Bone marrow (tissue), 2 donors: ENCODE results near the gene SRP9.

Experiments
- DNase-seq, 2 donors: peaks; one replicate each; lab custom pipeline; 2025; lab: John Stamatoyannopoulos, UW

The SRP9 gene, protein sequence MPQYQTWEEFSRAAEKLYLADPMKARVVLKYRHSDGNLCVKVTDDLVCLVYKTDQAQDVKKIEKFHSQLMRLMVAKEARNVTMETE

GRCh38 chr1:225777583-225778336 is at the start of gene SRP9:
Gene SRP9 (plus strand): TSS chr1:225777826. CDS start chr1:225777941, 115 bp downstream.
- peak; percentile 89 to 99 for DNase-seq

- no peak for DNase-seq
These were observed 46.1 kb upstream of the SRP9 start for GRCh38 chr1:225731491-225731890.

- no peak for DNase-seq
These were observed 44.4 kb upstream of the SRP9 start for GRCh38 chr1:225733254-225733653.

GRCh38 chr1:225735252-225736149 is 42.1 kb upstream of the SRP9 start:
- no peak for DNase-seq

- DNase-seq: no peak
These were observed 41.1 kb upstream of the SRP9 start for GRCh38 chr1:225736437-225737098.

DNA sequence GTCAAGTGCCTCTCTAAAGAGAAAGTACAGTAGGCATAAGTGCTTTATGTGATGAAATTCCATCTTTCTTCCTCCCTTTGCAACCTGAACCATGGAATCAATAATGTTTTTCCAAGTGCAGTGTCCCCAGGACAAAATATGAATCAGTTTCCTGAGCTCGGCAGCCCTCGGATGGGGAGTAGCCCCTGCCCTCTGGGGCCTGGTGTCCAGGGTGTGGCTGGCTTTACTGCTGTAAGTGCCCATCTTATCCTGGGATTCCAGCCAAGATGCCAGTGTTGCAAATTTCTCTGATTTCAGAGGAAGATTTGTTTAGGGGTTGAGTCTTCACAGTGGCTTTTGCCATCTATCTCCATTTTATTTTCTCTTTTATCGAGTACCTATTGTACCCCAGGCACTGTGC is 40.5 kb upstream of the SRP9 start:
- DNase-seq: no peak

DNA sequence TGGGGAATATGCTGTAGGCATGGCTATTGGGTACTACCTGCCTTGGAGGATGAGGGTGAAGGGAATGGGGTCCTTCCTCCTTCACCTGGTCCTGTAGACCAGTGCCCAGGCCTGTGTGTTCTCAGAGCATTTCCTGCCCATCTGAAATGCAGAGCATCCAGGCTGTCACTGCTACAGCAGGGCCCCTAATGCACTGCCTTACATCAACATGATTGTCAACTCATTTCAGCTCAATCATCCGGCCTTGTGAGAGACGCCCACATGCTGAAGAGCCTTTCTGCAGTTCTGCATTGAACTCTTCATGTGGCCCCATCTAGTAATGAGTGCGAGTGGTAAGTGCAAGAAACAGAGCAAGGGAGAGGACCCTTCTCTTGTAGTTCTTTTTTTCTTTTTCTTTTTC is 39.8 kb upstream of the SRP9 start:
- no peak for DNase-seq

DNA sequence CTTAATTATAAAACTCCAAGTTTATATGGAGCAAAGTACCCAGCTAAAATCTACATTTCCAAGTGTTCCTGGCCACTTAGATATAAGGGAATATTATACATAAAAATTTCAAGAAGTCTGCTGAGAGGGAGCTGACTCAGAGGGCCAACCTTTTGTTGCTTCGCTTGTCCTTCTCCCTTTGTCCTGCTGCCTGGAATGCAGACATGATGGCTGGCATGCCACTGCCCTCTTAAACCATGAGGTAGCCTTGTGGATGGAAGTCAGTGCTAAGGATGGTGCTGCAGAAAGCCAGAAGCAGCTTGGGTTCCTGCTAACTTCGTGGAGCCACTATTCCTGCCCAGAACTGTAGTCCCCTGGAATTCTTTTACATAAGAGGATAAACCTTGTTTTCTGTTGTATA is 38.9 kb upstream of the SRP9 start:
- DNase-seq: no peak

- no peak for DNase-seq
These were observed 38.0 kb upstream of the SRP9 start for GRCh38 chr1:225739542-225740107.

DNA sequence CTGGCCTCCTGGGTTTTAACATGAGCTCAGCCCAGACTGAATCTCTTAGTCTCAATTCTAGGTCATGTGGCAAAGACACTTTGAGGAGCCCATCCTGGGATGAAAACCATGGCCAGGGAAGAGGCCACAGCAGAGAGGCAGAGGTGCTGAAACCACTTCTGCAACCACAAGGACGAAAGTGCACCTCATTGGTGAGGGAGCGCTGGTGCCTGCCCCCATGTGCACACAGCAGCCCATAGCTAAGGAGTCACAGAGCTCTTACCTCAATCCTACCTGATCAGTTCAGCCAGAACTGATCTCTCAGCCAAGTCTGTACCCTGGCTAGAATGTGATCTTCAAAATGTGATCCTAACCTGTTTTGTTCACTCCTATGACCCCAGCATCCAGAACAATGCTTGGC is 32.9 kb upstream of the SRP9 start:
- DNase-seq: no peak

DNA sequence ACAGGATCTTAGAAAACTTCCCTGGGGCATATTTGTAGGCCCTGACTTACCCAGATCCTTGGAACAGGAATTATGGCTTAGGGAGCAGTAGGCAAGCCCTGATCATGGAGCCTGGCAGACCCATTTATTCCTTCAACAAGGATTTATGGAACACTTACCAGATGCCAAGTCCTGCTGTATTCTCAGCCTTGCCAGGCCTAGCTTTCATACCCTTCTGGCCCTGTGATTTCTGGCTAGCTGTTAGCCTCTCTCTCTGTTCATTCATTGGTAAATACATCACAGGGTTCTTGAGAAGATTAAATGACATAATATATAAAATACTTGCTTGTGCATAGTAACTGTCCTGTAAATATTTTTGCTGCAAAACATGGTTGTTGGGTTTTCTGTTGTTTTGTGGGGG is 32.4 kb upstream of the SRP9 start:
- DNase-seq: no peak

DNA sequence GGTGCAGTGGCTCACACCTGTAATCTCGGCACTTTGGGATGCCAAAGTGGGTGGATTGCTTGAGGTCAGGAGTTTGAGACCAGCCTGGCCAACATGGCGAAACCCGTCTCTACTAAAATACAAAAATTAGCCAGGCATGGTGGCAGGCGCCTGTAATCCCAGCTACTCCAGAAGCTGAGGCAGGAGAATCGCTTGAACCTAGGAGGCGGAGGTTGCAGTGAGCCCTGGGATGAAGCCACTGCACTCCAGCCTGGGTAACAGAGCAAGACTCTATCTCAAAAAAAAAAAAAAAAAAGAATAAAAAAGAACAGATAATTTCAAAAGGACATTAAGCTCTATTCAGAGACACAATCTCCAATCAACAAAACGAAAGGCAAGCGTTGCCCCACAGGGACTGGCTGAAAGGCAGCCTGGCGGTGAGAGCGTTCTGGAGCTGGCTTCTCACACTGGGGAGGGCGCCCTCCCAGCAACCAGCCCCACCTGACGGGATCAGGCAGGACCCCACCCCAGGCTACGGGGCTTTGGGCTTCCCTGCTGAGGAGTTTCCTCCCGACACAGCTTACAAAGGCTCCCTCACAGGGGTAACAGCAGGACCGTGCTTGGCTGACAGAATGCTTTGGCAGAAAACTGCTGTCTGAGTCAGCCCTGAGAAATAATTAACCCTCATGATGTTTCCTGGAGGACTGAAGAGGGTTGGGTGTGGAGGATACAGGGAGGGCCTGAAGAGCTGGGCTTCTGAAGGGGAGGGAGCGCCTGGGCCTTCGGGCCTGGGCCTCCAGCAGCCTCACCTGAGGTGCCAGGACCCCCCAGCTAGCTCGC is 31.1 kb upstream of the SRP9 start:
- no peak for DNase-seq

GRCh38 chr1:225747566-225747965 is 30.1 kb upstream of the SRP9 start:
- DNase-seq: no peak

DNA sequence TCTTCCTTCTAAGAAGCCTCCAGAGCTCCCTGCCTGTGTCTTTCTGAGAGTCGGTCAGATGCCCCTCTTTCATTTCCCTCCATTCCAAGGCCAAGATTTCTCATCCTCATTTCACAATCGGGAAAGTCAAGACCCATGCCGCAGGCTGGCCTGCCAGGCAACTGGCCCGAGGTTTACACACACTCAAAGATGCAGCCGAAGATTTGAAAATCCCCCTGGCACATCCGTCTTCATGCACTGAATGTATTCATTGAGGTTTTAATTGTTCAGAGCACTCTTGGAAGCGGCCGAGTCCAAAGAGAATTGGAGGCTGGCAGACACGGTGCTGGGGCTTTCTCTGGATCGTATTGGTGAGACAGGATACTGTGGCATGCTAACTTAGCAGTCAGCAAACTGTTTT is 29.1 kb upstream of the SRP9 start:
- DNase-seq: no peak

DNA sequence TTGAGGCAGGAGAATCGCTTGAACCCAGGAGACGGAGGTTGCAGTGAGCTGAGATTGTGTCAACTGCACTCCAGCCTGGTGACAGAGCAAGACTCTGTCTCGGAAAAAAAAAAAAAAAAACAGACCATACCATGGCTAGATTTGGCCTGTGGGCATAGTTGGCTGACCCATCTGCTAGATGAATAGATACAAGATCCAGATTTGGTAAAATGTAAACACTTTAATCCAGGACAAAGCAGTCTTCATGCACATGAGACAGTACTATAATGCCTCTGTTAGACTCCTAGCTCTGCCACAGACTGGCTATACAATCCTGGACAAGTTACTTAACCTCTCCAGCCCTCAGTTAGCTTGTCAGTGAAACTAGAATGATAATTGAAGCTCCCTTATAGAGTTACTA is 27.9 kb upstream of the SRP9 start:
- DNase-seq: no peak

DNA sequence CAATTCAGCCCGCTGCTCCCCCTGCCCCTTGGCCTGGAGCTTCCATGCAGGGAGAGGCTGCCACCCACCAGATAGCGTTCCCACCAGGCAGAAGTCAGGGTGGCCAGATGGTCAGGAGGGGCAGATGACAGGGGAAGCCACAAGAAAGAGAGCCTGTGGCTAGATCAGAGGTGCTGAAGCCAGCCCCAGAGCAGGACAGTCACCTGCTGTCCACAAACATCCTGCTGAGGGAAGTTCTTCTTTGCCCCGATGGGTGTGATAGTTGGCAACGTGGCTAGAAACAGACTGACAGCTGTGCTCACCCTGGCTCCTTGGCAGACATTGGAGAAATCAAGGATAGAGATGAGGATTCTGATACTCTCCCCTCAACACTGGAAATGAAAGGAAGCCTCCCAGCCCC is 27.2 kb upstream of the SRP9 start:
- no peak for DNase-seq

- no peak for DNase-seq
These were observed 26.5 kb upstream of the SRP9 start for GRCh38 chr1:225750875-225751824.

DNA sequence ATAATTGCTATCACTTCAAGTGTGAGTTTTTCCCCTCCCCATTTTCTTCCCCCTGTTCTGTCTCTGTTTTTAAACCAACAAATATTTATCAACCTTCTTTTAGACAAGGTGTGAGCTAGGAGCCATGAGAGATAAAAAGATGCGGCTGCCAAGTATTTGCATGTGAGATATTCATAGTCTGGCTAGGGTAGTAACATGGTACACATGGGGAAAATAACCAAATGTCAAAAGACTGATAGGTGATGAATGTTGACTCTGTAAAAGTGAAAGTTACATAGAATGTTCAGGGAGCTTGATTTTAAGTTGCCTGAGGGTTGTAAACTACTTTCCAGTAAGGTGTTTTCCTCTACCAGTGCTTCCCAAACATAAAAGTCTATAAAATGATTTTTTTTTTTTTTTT is 25.4 kb upstream of the SRP9 start:
- DNase-seq: no peak

DNA sequence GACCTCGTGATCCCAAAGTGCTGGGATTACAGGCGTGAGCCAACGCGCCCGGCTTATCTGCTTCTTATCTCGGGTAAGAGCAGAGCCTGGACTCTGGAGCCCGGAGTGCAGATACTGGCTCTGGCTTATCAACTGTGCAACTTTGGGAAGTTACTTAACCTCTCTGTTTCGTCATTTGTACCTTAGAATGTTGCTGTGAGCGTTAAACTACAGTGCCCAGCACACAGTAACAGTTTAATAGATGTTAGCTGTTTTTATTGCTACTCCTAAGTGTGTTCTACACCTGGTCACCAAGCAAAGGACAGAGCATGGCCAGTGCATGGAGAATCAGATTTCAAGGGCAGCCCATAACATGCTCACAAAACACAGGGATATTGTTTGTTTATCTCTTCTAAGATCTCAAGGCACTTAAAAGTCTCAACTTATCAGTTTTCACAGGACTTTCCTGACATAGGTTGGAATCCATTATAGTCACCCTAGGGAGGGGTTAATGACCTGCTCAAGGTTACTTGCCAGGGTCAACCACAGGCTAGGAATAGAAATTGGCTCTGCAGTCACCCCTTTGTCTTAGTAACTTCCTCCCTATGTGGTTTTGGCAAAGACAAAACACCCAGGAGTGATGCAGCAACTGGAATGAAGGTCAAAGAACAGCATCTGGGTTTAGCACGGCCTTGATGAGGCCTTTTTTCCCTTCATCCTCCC is 22.5 kb upstream of the SRP9 start:
- no peak for DNase-seq
